GM18861 (cell line): ENCODE data around the gene MINDY1.

ENCODE experiments used
- ATAC-seq: cut with Tn5 transposase; IDR thresholded peaks from one replicate; pipeline ENCODE4 v1.9.1; 2021; ENCODE audit not compliant: unreplicated experiment

MINDY1 gene

DNA sequence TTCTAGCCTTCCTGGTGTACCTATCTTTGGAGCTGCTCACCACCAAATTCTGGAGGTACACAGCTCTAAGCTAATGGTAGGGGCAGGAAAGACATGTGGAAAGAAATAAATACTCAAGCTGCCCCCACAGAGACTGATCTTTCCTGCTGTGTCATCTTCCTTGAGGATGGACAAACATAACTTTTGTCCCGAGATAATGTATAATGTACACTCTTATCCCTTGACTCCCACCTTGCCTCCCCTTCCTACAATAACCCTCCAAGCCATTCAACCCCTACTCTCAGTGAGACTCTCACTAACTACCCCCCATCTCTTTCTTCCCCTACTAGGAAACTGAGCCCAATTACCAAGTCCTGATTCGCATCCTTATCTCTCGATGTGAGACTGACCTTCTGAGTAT is 12.5 kb downstream of the MINDY1 start:
- ATAC-seq: no peak

DNA sequence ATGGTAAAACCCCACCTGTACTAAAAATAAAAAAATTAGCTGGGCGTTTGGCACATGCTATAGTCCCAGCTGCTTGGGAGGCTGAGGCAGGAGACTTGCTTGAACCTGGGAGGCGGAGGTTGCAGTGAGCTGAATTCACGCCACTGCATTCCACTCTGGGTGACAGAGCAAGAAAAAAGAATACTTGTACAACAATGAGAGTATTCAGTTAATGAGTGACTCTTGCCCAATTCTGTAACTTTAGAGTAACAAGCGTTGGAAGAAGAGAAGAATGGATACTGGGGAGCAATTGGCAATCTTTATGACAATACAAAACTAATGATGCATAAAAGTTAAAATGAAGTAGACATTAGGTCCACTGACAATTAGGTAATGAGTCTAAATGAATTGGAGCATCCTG is 14.1 kb downstream of the MINDY1 start:
- no peak for ATAC-seq

DNA sequence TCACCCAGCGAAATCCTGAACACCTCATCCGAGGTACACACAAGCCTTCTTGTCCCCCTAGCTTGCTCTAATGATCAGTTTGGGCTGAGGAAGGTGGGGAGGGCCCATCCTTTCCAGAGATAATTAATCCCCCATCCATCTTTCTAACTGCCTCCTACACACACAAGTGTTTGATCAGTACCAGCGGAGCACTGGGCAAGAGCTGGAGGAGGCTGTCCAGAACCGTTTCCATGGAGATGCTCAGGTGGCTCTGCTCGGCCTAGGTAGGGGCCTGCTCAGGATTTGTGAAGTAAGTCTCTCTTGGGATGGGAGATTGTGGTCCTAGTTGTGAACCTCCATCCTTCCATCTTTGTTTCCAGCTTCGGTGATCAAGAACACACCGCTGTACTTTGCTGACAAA is 18.8 kb downstream of the MINDY1 start:
- no peak for ATAC-seq

DNA sequence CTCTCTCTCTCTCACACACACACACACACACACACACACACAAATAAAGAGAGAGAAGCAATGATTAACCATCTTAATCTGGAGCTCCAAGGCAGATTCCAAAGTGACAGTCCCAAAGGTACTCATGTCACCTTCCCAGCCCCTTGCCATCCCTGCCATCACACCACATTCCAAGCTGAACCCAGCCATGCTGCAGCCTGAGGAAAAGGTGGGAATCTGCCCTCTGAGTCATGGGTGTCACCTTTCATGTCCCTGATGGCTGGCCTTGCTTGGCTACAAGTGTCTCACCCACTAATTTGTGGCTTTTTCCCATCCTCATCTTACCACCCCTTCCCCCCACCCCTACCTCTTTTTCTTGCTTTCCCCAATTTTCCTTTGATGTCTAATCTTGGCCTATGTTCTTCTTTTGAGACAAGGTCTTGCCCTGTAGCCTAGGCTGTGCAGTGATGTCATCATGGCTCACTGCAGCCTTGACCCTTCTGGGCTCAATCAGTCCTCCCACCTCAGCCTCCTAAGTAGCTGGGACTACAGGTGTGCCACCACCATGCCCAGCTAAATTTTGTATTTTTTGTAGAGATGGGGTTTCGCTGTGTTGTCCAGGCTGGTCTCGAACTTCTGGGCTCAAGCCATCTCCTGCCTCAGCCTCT is 21.4 kb downstream of the MINDY1 start:
- ATAC-seq: no peak

DNA sequence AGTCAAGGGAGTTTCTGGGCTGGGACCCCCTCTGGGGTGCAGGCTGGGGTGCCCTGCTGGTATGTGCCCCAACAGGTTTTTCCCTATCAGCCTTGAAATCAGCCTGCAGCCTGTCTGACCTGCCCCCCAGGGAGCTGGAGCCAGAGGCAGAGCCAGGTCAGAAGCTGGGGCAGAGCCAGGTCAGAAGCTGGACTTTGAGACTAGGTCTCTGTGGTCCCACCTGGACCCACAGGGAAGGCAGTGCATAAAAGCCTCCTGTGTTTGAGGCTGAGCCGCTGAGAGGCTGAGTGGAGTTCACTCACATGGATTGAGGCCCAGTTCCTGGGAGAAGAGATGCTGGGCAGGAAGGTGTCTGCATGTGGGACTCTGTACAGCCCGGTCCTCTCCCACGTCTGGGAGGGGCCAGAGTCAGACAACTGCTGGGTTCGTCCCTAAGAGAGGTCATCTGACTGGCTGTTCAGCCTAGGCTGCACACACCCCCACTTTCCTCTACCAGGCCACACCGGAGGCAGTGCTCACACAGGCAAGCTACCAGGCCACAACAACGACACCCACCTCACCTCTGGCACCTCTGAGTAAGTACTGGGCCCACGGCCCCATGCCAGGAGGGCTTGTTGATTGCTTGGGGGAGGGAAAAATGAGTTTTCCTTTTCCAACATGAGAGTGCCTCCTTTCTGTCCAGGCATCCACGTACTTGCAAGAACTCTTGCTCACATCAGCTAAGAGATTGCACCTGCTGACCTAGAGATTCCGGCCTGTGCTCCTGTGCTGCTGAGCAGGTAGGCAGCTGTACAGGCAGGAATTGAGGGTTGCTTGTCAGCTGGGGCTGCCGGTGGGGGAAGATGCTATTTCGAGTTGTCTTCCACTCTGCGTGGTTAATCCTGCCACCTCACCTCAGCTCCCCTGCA is 24.6 kb downstream of the MINDY1 start, which contains the start of gene ANXA9:
ANXA9 (plus strand) TSS at position 488 of the 908 bp plus-strand sequence. CDS start 814 bp downstream, outside the sequence.
- no peak for ATAC-seq

DNA sequence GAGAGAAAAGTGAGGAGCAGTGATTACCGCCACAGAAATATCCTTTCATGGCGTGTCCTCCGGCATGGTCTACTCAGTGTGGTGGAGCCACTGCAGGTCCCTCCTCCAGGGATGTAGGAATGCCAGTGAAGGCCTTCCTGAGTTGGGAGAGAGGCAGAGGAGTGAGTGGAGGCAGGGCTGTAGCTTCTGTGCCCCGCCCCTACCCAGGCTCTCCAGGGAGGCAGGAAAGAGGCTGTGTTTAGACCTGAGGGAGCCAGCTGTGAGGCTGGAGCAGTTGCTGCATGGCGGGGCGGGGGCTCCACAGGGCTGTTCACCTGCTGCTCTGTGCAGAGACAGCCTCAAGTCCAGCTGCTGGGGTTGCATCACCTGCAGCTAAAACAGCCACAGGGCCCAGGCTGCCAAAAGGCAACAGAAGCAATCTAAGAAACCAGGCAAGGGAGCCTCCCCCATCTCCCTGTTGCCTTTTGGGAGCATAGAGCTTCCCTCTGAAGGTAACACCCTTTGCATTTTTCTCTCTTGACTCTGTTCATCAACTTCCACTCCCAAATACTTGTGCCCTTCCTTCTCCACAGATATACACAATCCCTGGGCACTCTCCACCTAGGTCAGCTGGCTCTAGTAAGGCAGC is 25.4 kb downstream of the MINDY1 start:
- ATAC-seq: no peak

DNA sequence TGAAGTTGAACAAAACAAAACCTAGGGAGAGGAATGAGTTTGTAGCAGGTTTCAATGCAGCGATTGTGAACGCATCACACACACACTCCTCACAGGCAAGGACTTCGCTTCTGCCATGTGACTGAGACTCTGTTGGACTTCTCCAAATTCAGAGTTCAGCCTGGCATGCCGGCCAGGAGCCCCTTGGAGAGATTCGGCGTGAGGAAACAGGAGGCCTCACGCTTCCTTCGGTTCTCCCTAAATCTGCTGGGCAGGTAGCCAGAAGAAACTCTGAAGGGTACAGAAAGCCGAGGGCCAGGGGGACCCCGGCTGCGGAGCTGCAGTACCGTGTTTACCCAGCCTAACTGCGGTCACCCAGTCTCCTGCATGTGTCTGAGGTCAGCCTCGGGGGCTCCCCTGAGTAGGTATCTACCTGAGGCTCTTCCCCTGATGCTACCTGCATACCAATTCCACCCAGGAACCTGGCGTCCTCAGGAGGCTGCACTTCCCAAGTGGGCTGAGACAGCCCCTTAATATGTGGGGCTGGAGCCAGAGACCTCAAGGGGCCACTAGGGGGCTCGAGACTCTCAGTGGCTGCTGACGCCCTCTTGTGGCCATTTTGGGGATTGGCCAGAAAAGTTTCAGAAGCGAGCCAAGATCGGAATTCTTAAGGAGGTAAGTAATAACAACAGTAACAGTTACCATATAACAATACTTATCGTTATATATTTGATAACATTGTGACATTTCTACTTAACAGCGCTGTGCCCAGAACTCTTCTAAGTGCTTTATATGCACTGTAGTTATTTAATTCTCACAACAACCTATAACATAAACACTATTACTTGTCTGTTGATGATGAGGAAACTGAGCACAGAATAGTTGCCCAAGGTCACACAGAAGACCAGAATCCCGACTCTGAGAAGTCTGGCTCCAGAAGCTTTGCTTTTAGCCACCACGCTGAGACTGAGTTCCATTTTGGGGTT is 27.3 kb downstream of the MINDY1 start:
- peak; percentile 42 for ATAC-seq

DNA sequence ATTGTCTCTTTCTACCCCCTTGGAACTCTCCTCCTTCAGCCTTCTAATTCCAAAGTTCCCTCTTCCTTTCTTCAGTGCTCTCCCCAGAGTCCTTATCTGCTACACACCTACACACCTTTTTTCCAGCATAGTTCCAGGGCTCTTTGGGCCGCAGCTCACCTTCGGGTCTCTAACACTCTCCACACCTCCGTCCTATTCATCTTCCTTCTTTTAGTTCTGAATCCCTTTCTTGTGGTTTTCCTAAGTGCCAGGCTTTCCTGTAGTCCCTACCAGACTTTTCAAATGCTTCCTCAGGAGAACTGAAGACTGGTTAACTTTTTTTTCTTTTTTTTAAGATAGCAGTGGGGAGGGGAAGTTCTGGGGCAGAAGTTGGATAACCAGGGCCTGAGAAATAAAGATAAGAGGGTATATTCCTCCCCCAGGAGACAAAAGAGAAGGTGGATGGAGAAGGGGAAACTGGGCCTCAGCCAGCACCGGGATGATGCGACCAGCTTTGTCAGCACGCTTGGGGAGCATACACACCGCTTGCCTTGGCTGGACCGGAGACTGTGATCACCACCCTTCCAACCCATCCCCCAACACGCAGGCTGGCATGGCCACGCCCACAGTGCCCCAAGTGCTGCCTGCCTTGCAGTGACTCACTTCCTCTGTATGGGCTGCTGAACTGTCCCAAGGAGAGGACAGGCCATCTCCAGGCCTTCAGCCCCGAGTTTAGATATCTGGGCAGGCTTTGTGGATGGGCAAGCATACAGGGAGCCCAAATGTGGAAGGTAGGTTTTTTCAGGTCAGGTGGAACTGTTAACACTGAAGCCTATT is 29.6 kb downstream of the MINDY1 start:
- no peak for ATAC-seq

DNA sequence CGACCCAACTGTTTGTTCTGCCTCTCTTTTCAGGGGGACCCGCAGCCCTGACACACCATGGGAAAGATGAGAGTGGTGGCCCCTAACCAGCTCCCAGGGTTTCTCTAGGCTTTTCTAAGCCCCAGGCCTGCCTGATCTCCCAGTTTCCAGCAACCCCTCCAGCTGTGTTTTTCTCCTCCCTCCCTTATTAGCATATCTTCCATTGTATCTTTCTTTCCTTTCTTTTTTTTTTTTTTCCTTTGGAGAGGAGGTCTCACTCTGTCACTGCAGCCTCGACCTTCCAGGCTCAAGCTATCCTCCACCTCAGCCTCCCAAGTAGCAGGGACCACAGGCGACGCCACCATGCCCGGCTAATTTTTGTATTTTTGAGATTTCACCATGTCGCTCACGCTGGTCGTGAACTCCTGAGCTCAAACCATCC is 30.3 kb downstream of the MINDY1 start:
- no peak for ATAC-seq

DNA sequence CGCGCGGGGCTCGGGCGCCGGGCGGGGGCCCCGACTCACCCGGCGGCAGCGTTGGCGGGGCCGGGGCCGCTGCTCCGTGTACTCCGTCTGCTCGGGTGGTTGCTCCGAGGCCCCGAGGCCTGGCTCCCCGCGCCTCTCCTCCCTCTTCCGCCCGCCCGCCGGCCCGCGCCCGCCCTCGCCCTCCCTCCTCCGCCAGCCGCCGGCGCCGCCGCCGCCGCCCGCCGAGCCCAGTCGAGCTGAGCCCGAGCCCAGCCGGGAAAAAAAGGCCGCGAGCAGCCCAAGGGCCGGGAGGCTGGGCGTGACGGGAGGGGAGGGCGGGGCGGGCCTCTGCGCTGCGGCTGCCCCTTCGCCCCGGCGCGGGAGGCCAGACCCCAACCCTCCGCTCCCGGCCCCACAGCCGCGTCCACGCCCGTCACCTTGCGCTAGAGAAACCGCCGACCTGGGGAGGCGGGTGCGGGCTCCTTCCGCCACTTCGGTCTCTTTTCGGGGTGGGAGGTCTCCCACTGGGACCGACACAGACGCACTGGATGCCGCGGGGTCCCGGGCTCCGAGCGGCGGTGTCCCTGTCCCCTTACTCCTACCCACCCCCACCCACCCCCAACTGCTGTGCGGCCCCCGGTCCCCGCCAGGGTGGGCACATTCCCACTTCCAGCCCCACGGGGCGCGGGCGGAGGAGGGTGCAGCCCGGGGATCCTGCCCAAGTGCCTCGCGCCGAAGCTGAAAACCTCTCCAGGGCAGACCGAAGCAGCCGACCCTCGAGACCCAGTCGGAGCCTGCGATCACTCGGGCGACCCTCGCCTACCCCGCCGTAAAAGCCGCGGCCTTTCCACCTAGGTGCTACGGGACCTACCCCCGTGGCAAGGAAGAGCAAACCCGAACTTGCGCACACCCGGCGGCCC is 31.9 kb downstream of the MINDY1 start, which contains the start of gene CERS2:
CERS2 (minus strand) TSS at position 256 of the 899 bp plus-strand sequence. CDS start 5,745 bp downstream, outside the sequence.
- no peak for ATAC-seq

DNA sequence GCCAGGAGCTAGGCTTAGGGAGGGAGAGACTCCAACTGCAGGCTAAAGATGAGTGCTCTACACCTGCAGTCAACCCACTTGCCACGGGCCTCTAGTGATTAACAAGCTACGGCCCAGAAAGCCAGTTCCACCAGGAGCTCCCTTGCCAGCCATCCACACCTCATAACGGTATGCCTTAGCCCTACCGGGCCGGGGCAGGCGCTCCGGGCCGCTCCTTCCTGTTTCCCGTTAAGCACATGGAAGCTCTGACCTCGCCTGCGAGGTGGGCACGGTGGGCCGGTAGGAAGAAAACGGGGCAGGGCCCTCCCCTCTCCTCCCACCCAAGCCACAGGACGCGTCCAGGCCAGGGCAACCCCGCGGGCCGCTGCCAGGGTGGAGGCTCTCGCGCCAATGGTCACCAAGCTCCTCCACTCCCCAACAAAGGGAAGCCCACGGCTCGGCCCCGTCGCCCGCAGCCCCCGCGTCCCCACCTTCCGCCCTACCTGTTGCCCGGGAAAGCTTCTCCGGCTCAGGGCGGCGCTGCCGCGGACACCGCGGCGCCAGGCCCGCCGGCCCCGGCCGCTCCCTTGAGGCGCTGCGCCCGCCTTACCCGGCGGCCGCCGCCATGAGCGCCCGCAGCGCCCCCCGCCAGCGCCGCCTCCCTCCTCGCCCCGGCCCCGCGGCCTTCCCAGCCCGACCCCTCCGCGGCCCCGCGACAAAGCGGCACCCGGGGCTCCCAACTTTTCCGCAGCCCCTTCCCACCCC is 32.7 kb downstream of the MINDY1 start:
- no peak for ATAC-seq

DNA sequence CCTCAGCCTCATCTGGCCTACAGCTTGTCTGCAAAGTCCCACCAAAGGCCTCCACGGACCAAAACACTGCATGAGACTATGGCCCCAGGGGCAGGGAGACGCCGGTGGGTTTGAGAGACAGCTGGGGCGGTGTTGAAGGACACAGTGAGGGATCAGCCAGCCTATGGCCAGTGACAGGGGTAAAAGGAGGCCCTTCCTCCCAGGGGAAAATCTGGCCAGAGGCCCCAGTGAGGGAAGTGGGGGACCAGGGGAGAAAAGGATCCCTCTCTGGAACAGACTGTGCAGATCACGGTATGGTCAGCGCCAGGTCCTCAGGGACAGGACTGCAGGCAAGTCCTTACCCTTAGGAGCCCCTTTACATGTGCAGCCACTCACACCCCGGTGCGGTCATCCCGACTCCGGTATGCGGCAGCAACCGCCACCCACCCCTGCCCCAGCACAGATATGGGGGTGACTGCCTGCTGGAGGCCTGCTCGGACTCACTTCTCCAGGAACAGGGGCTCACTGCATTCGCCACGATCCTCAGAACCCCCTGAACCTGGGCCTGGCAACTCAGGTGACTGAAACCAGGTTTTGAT is 33.4 kb downstream of the MINDY1 start:
- ATAC-seq: no peak

DNA sequence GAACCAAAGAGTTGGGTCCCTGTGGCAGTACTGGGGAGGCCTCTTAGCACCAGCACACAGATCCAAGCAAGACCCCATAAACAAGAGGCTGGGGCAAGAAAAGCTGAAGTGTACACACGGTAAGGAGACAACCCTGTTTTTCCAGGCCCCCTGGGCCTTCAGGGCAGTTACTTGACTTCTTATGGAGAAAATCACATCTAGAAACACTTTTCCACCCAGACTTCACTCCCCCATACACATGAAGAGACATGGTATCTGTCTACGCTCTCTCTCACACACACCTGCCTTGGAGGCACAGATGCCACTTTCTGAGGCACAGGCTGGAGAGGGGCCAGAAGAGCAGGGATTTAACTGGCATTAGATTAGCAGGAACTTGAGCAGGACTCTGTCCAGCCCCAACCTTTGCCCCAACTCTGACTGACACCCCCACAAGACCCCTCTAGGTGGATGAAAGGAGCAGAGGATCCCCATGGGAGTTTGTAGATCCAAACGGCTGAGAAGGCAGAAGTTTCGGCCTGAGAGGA is 34.2 kb downstream of the MINDY1 start:
- ATAC-seq: no peak

DNA sequence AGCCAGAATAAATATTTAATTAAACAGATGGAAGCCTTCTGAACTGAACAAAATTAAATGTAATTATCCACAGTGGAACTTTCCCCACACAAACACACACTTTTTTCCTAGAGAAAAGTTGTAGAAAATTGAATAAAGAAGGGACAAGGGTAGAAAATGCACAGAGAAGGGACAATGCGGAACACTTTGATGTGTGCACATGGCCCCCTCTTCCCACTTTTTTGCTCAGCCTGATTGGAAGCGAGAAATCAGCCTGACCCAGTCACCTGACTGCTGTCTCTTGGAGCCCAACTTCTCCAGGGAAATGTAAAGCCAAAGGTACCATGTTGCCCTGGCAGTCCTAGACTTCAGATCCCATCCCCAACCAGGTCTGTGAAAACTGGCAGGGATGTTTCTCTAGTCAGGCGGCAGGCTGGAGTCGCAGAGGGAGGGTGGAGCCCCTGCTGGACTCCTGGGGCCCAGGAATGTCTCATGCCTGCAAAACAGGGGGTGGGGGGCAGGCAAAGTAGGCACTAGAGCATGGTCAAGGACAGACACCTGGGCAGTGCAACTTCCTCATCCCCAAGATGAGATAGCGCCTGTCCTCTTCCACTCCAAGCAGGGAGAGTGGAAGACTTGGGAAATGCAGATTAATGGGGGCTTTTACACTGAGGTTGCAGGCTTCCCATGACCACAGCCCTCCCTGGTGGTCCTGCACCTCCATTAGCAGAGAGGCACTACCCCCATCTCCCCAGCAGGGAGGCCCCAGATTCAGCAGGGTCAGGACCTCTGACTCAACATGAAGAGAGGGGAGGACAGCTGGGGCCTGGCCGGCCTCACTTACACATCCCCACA is 34.9 kb downstream of the MINDY1 start:
- ATAC-seq: no peak

DNA sequence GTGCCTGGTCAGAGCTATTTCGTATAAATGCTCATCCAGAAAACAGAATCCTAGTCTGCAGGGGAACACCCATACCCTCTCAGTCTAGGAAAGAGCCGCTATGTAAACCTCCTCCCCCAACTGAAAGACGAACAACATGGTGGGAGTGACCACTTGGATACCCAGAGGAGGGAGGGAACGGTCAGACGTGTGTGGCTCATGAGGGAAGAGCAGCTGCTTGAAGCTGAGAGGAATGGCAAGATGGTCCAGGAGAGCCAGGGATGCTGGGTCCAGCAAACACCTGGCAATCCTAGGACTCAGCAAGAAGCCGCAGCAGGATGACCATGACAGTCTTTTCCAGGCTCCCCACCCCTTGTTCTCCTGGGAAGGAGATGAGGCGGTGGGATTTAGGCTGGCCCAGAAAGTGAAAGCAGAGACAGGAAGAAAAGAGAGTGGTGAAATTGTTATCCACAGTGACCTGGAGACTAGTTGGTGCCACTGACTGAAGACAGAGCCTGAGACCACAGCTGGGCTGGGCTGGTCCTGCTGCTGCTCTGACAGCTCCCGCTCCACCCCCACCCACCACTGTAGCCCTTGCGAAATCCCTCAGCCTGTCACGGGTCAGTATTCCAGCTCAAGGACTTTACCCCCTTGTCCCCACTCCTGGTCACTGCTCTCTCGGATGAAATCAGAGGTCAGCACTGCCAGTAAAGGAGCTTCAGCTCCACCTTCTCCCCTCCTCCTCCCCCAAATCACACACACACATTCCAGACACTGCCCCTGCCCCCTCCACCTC is 35.7 kb downstream of the MINDY1 start:
- ATAC-seq: no peak

DNA sequence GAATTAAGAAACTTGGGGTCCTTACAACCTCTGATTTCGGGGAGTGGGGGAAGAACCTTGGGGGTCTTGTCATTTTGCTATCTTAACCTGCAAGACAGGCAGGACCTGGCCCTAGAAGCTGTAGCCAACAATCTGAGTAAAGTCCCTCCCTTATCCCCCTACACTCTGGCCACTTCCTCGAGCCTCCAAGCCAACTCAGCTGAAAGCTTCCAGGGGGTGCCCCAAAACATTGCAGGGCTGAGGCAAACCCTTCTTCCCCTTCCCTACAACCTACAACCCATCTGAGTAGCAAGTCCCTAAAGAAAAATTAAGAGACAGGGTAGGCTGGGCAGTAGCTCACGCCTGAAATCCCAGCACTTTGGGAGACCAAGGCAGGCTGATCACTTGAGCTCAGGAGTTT is 37.1 kb downstream of the MINDY1 start:
- no peak for ATAC-seq
